HepG2 (cell line): ENCODE measurements around the gene TTC29. TPM values are rescaled to one million over a fixed set of nuclear protein-coding genes. Genes with fewer than 3 reads are reported as not detected.

Experiments used
- ATAC-seq: fragments of 200-7000 bp; cut with Tn5 transposase; 3 replicates; pipeline ENCODE4 v1.9.1; 2020; ENCODE audit warnings: mild to moderate bottlenecking, moderate library complexity
- BruUV-seq: library from RNA; stranded (reverse); fragments of 400-500 nt; replicated peaks from 2 replicates; lab custom pipeline; 2021; lab: Mats Ljungman, UMichigan
- CTCF ChIA-PET: fragments of 300-600 bp; formaldehyde crosslinking; extraction: SDS; loops from one replicate; lab custom pipeline; 2021; ENCODE audit warnings: low total read pairs, inconsistent platforms, low intra/inter-chr PET ratio; lab: Yijun Ruan, JAX
- POLR2A ChIA-PET: fragments of 350-600 bp; sonication (Branson Sonifier 250); formaldehyde crosslinking; loops from one replicate; lab custom pipeline; 2020; ENCODE audit warnings: antibody characterized with exemption, inconsistent platforms; lab: Yijun Ruan, JAX
- DNase-seq: peaks from one replicate; pipeline ENCODE4 v3.0.0-alpha.2; 2015; ENCODE audit warnings: low spot score
- FAIRE-seq: peaks from 3 replicates; lab custom pipeline; 2011; peaks lifted over from hg19 to GRCh38; lab: Jason Lieb, UNC
- H2AFZ ChIP-seq: one replicate; pipeline ENCODE4 v1.6.1; 2011; ENCODE audit warnings: low read length, inconsistent platforms
- H3K27ac ChIP-seq: fragments of 300-600 bp; 3 replicates; pipeline ENCODE4 v1.8.0; 2011; ENCODE audit warnings: mixed run types, mild to moderate bottlenecking, mixed read lengths, low read length, inconsistent platforms; ENCODE audit not compliant: insufficient read depth; ENCODE audit errors: extremely low read length
- H3K27me3 ChIP-seq, 2 experiments: fragments of 200-600 bp in 1 of 2; 2 replicates in 1 of 2; 3 replicates in 1 of 2; pipeline versions ENCODE4 v1.6.0 to v1.8.0; 2011; ENCODE audit warnings: low read length in 2 of 2, mild to moderate bottlenecking in 2 of 2, moderate library complexity in 2 of 2, inconsistent platforms in 1 of 2; ENCODE audit not compliant: insufficient read depth in 2 of 2, control insufficient read depth in 1 of 2
- H3K36me3 ChIP-seq, 2 experiments: fragments of 200-600 bp in 1 of 2; replicated peaks in 1 of 2; 2 replicates in 1 of 2; 3 replicates in 1 of 2; pipeline versions ENCODE4 v1.5.1 to v1.8.0; 2011; ENCODE audit warnings: low read length in 2 of 2, inconsistent platforms in 1 of 2; ENCODE audit not compliant: insufficient read depth in 2 of 2, control insufficient read depth in 1 of 2
- H3K4me1 ChIP-seq: 2 replicates; pipeline ENCODE4 v1.5.1; 2012; ENCODE audit warnings: low read length, inconsistent platforms; ENCODE audit not compliant: insufficient read depth
- H3K4me2 ChIP-seq: 2 replicates; pipeline ENCODE4 v1.6.0; 2011; ENCODE audit warnings: low read depth, low read length, inconsistent platforms
- H3K4me3 ChIP-seq, 3 experiments: fragments of 200-600 bp in 1 of 3; sonication (generic), shearing (Covaris generic) in 1 of 3; replicated peaks in 1 of 3; 2 replicates each; pipeline ENCODE4 v1.5.1; 2011 to 2016; ENCODE audit warnings: low read length in 3 of 3, inconsistent platforms in 2 of 3, low read depth in 2 of 3, mild to moderate bottlenecking in 2 of 3, control low read depth in 1 of 3, mixed read lengths in 1 of 3; ENCODE audit not compliant: insufficient read depth in 1 of 3
- H3K79me2 ChIP-seq: one replicate; pipeline ENCODE4 v1.6.1; 2011; ENCODE audit warnings: low read length, inconsistent platforms; ENCODE audit not compliant: insufficient read depth
- H3K9ac ChIP-seq: 2 replicates; pipeline ENCODE4 v1.6.0; 2011; ENCODE audit warnings: mild to moderate bottlenecking, low read depth, low read length, inconsistent platforms; ENCODE audit not compliant: insufficient read depth
- H3K9me3 ChIP-seq: 2 replicates; pipeline ENCODE4 v1.5.1; 2012; ENCODE audit warnings: mild to moderate bottlenecking, low read length
- H4K20me1 ChIP-seq: 2 replicates; pipeline ENCODE4 v1.6.0; 2011; ENCODE audit warnings: inconsistent platforms, mild to moderate bottlenecking, low read length, moderate library complexity; ENCODE audit not compliant: insufficient read depth
- E2F5 ChIP-seq: sonication (generic); formaldehyde crosslinking; conservative IDR thresholded peaks from 2 replicates; pipeline ENCODE4 v1.4.0; 2020; ENCODE audit warnings: missing genetic modification reagents
- HNF4G ChIP-seq, 2 experiments: sonication (generic) in 1 of 2; formaldehyde crosslinking in 1 of 2; IDR thresholded peaks; 2 replicates each; pipeline versions ENCODE4 v1.4.0 to v1.6.1; 2011 to 2020; ENCODE audit warnings: borderline replicate concordance in 2 of 2, low read depth in 2 of 2, mild to moderate bottlenecking in 2 of 2, low read length in 1 of 2, missing genetic modification reagents in 1 of 2, moderate library complexity in 1 of 2
- KAT7 ChIP-seq: IDR thresholded peaks from 2 replicates; pipeline ENCODE4 v1.6.1; 2018; ENCODE audit warnings: borderline replicate concordance, missing compliant biosample characterization
- KDM2A ChIP-seq: sonication (generic); formaldehyde crosslinking; IDR thresholded peaks from 2 replicates; pipeline ENCODE4 v1.4.0; 2020; ENCODE audit warnings: low read depth, missing genetic modification reagents, borderline replicate concordance
- PHF5A ChIP-seq: IDR thresholded peaks from one replicate; pipeline ENCODE4 v1.6.1; 2018; ENCODE audit warnings: low read depth, missing genetic modification reagents; ENCODE audit not compliant: unreplicated experiment
- SMYD3 ChIP-seq: sonication (generic); formaldehyde crosslinking; IDR thresholded peaks from 2 replicates; pipeline ENCODE4 v1.8.1; 2023; ENCODE audit warnings: mild to moderate bottlenecking, missing genetic modification reagents
- TBX3 ChIP-seq: fragments of 450-650 bp; IDR thresholded peaks from 2 replicates; pipeline ENCODE4 v1.6.1; 2017; ENCODE audit warnings: antibody characterized with exemption, mild to moderate bottlenecking, inconsistent platforms, borderline replicate concordance
- ZKSCAN5 ChIP-seq: sonication (generic); formaldehyde crosslinking; IDR thresholded peaks from 2 replicates; pipeline ENCODE4 v1.5.1; 2020; ENCODE audit warnings: mild to moderate bottlenecking, missing genetic modification reagents
- ZNF251 ChIP-seq: sonication (generic); formaldehyde crosslinking; IDR thresholded peaks from 2 replicates; pipeline ENCODE4 v1.9.0; 2021; ENCODE audit warnings: mild to moderate bottlenecking, missing genetic modification reagents
- ZNF382 ChIP-seq: sonication (generic); formaldehyde crosslinking; IDR thresholded peaks from 2 replicates; pipeline ENCODE4 v1.5.0; 2020; ENCODE audit warnings: missing genetic modification reagents, mild to moderate bottlenecking, borderline replicate concordance
- ZNF547 ChIP-seq: sonication (generic); formaldehyde crosslinking; IDR thresholded peaks from 2 replicates; pipeline ENCODE4 v1.5.1; 2020; ENCODE audit warnings: mild to moderate bottlenecking, missing genetic modification reagents
- ZSCAN30 ChIP-seq: sonication (generic); formaldehyde crosslinking; IDR thresholded peaks from 2 replicates; pipeline ENCODE4 v1.5.0; 2020; ENCODE audit warnings: mild to moderate bottlenecking, missing genetic modification reagents
- WGBS: methylation state at CpG from one replicate; pipeline ENCODE4 v1.1.6; 2017; ENCODE audit warnings: low lambda C conversion rate; 5-methylcytosine and 5-hydroxymethylcytosine counted together
- in situ Hi-C: cut with HindIII; loops from 2 replicates; pipeline ENCODE4 v1.10.0; 2017; ENCODE audit warnings: low pct_unique_long_range_greater_than_20kb; ENCODE audit not compliant: extremely low pct_ligation_motif_present
- intact Hi-C: fragments of 100-400 bp; cut with micrococcal nuclease; formaldehyde crosslinking; loops from one replicate; pipeline ENCODE4 v1.10.0; 2022; ENCODE audit not compliant: unreplicated experiment
- polyA plus RNA-seq, 8 experiments: library from polyadenylated mRNA; depleted of rRNA in 3 of 8; stranded (reverse) in 7 of 8; unstranded in 1 of 8; fragments of >200 nt; fragmentation: Illumina TruSeq in 4 of 8; extraction: Trizol in 4 of 8; gene quantifications; 2 replicates each; pipeline versions ENCODE4 v1.2.1 to v1.2.3, GENCODE V29; 2011 to 2016; ENCODE audit warnings: low read depth in 4 of 8, missing spikeins in 1 of 8, mixed read lengths in 1 of 8; ENCODE audit not compliant: insufficient read depth in 1 of 8
- total RNA-seq, 5 experiments: library from RNA; depleted of rRNA; stranded (reverse); fragments of >200 nt; fragmentation: Illumina TruSeq; extraction: Trizol; gene quantifications; 2 replicates each; pipeline ENCODE4 v1.2.3, GENCODE V29; 2016; ENCODE audit warnings: low read depth in 1 of 5
- TF ChIP-seq, protein P1 (sequence below): sonication (generic); formaldehyde crosslinking; IDR thresholded peaks from 2 replicates; pipeline ENCODE4 v1.4.0; 2020; ENCODE audit warnings: missing genetic modification reagents

Gene TTC29
- total and polyA plus RNA-seq, 2 of the 13 experiments (the other 11 are each of a cell fraction or from before 2014, with no cell fraction given) = not detected

DNA sequence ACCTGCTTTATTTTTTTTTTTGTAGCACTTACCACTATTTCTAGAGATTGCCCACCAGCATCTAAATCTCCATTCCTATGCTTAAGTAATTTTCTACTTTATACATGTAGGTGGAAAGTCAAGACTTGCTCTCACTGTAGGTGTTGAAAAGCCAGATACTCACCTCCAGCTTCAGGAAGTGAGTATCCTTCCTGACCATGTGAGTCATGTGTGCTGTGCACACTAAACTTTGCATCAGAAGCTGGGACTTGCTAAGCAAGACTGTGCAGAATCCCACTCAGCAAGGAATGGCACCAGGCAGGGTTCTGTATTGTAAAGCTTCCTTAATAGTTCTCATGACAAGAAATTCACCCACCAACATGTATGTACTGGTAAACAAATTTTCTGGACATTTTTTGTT lies 155.1 kb downstream of the TTC29 start:
- FAIRE-seq (no peak), ATAC-seq (no peak)
- in situ Hi-C loops = no loop called here

GRCh38 chr4:146787731-146788130 lies 157.9 kb downstream of the TTC29 start:
- DNase-seq = no peak
- ATAC-seq = no peak
- POLR2A ChIA-PET = no interaction called here

More for the DNA sequence above, 155.1 kb downstream of the TTC29 start:
- Histone ChIP-seq H3K27me3 (no peaks in the 10 kb centered on the region), H3K36me3 (no peaks in the 10 kb centered on the region), H3K9me3 (no peaks in the 10 kb centered on the region), H2AFZ (no peak overlapping the region), H3K4me1 (no peaks in the 10 kb centered on the region)
- BruUV-seq = no TSS peak
- intact Hi-C loops = no loop called here
- POLR2A ChIA-PET = no interaction called here
- TF ChIP-seq ZKSCAN5 (CRISPR knock-in tag) (peak; percentile 70; the same call in 1 of the 2 replicates), PHF5A (CRISPR knock-in tag) (no peak)
- TF ChIP-seq, all 625 proteins: peak for 1
- Histone ChIP-seq H4K20me1 (no peaks in the 10 kb centered on the region), H3K79me2 (no peaks in the 10 kb centered on the region), H3K4me2 (no peak overlapping the region), H3K27ac (no peak overlapping the region), H3K4me3 (no peak overlapping the region), H3K9ac (no peak overlapping the region)
- CTCF ChIA-PET = no interaction called here
- DNase-seq = no peak

More at GRCh38 chr4:146787731-146788130, 157.9 kb downstream of the TTC29 start:
- intact Hi-C loops = no loop called here
- Histone ChIP-seq H4K20me1 (no peaks in the 10 kb centered on the region), H3K27ac (no peak overlapping the region), H3K4me1 (no peaks in the 10 kb centered on the region), H3K4me2 (no peak overlapping the region), H2AFZ (no peak overlapping the region), H3K36me3 (no peaks in the 10 kb centered on the region), H3K79me2 (no peaks in the 10 kb centered on the region), H3K4me3 (no peak overlapping the region)
- FAIRE-seq = no peak
- CTCF ChIA-PET = no interaction called here
- WGBS = 0% methylated on average over 3 of the region's 3 CpGs
- no peak for TF ChIP-seq ZNF547
- TF ChIP-seq, protein P1, sequence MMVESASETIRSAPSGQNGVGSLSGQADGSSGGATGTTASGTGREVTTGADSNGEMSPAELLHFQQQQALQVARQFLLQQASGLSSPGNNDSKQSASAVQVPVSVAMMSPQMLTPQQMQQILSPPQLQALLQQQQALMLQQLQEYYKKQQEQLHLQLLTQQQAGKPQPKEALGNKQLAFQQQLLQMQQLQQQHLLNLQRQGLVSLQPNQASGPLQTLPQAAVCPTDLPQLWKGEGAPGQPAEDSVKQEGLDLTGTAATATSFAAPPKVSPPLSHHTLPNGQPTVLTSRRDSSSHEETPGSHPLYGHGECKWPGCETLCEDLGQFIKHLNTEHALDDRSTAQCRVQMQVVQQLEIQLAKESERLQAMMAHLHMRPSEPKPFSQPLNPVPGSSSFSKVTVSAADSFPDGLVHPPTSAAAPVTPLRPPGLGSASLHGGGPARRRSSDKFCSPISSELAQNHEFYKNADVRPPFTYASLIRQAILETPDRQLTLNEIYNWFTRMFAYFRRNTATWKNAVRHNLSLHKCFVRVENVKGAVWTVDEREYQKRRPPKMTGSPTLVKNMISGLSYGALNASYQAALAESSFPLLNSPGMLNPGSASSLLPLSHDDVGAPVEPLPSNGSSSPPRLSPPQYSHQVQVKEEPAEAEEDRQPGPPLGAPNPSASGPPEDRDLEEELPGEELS = no peak
- TF ChIP-seq ZNF251 (CRISPR knock-in tag) = no peak
- no peak for TF ChIP-seq ZSCAN30 (CRISPR knock-in tag)
- no peak for TF ChIP-seq E2F5 (CRISPR knock-in tag)
- TF ChIP-seq TBX3 = no peak
- no peak for TF ChIP-seq HNF4G (IDR thresholded peaks at IDR 0.05; ENCODE audit: borderline replicate concordance, low read depth, low read length)
- TF ChIP-seq HNF4G (CRISPR knock-in tag; IDR thresholded peaks at IDR 0.05; ENCODE audit: borderline replicate concordance, low read depth) = no peak
- no peak for TF ChIP-seq ZNF382
- no peak for TF ChIP-seq SMYD3 (CRISPR knock-in tag)
- no peak for TF ChIP-seq KAT7 (CRISPR knock-in tag)
- no peak for TF ChIP-seq KDM2A (CRISPR knock-in tag)
- TF ChIP-seq, all 625 proteins: peak for 0
- Histone ChIP-seq H3K9me3 (no peaks in the 10 kb centered on the region), H3K9ac (no peak overlapping the region), H3K27me3 (no peaks in the 10 kb centered on the region)
- in situ Hi-C loops = no loop called here
- BruUV-seq = no TSS peak
